Measurements from ENCODE around the gene KLHDC9.

Gene KLHDC9

GRCh38 chr1:161066694-161067093, 31.5 kb upstream of the KLHDC9 start:
- no peak for DNase-seq
- H3K4me3 ChIP-seq (ENCODE audit: insufficient read depth, low read depth, low read length, poor library complexity, severe bottlenecking), result peak overlapping the region; percentile 33

GRCh38 chr1:161068306-161069234, 29.6 kb upstream of the KLHDC9 start:
- peak overlapping the region; percentile 89 for H3K4me3 ChIP-seq (ENCODE audit: insufficient read depth, low read depth, low read length, poor library complexity, severe bottlenecking)
- peak; percentile 77 to 80 (median 79) for DNase-seq
- H3K4me1 ChIP-seq (ENCODE audit: control insufficient read depth, insufficient read depth, low read length, poor library complexity, severe bottlenecking), result peaks cover 58% of the 10 kb centered on the region
- peak overlapping the region; percentile 94 for H3K27ac ChIP-seq (ENCODE audit: insufficient read depth, low read length, poor library complexity, severe bottlenecking)
- no peaks in the 10 kb centered on the region for H3K9me3 ChIP-seq (ENCODE audit: control insufficient read depth, low read length)
- no peaks in the 10 kb centered on the region for H3K27me3 ChIP-seq (replicated peaks; ENCODE audit: control insufficient read depth, insufficient read depth, low read length, poor library complexity, severe bottlenecking)
- peaks cover 4% of the 10 kb centered on the region for H3K36me3 ChIP-seq (ENCODE audit: control insufficient read depth, insufficient read depth, low read length)

More at GRCh38 chr1:161066694-161067093, 31.5 kb upstream of the KLHDC9 start:
- peaks cover 4% of the 10 kb centered on the region for H3K36me3 ChIP-seq (ENCODE audit: control insufficient read depth, insufficient read depth, low read length)
- peaks cover 58% of the 10 kb centered on the region for H3K4me1 ChIP-seq (ENCODE audit: control insufficient read depth, insufficient read depth, low read length, poor library complexity, severe bottlenecking)
- peak overlapping the region; percentile 94 for H3K27ac ChIP-seq (ENCODE audit: insufficient read depth, low read length, poor library complexity, severe bottlenecking)
- H3K27me3 ChIP-seq (replicated peaks; ENCODE audit: control insufficient read depth, insufficient read depth, low read length, poor library complexity, severe bottlenecking), result no peaks in the 10 kb centered on the region
- H3K9me3 ChIP-seq (ENCODE audit: control insufficient read depth, low read length), result no peaks in the 10 kb centered on the region

GRCh38 chr1:161069241-161069640, 28.9 kb upstream of the KLHDC9 start:
- Histone ChIP-seq H3K4me1 (ENCODE audit: control insufficient read depth, insufficient read depth, low read length, poor library complexity, severe bottlenecking) (peaks cover 53% of the 10 kb centered on the region), H3K9me3 (ENCODE audit: control insufficient read depth, low read length) (no peaks in the 10 kb centered on the region), H3K27me3 (replicated peaks; ENCODE audit: control insufficient read depth, insufficient read depth, low read length, poor library complexity, severe bottlenecking) (no peaks in the 10 kb centered on the region), H3K36me3 (ENCODE audit: control insufficient read depth, insufficient read depth, low read length) (peaks cover 4% of the 10 kb centered on the region), H3K27ac (ENCODE audit: insufficient read depth, low read length, poor library complexity, severe bottlenecking) (peak overlapping the region; percentile 94), H3K4me3 (ENCODE audit: insufficient read depth, low read depth, low read length, poor library complexity, severe bottlenecking) (peak overlapping the region; percentile 89)
- DNase-seq, result no peak

- H3K4me1 ChIP-seq (ENCODE audit: control insufficient read depth, insufficient read depth, low read length, poor library complexity, severe bottlenecking), result peaks cover 48% of the 10 kb centered on the region
- peak within 1 kb of the TSS; percentile 94 for H3K27ac ChIP-seq (ENCODE audit: insufficient read depth, low read length, poor library complexity, severe bottlenecking)
- H3K27me3 ChIP-seq (replicated peaks; ENCODE audit: control insufficient read depth, insufficient read depth, low read length, poor library complexity, severe bottlenecking), result no peaks in the 10 kb centered on the region
- H3K9me3 ChIP-seq (ENCODE audit: control insufficient read depth, low read length), result no peaks in the 10 kb centered on the region
- H3K4me3 ChIP-seq (ENCODE audit: insufficient read depth, low read depth, low read length, poor library complexity, severe bottlenecking), result peak within 1 kb of the TSS; percentile 89
- peaks cover 4% of the 10 kb centered on the region for H3K36me3 ChIP-seq (ENCODE audit: control insufficient read depth, insufficient read depth, low read length)
- DNase-seq, result peak; percentile 73 to 77 (median 76)
Observed at GRCh38 chr1:161069731-161070270, 28.4 kb upstream of the KLHDC9 start, which contains the start of gene ARHGAP30. TSS of gene ARHGAP30 (minus strand) at chr1:161069891. CDS start at chr1:161069624, 267 bp downstream.

- H3K27ac ChIP-seq (ENCODE audit: insufficient read depth, low read length, poor library complexity, severe bottlenecking), result no peak overlapping the region
Observed at GRCh38 chr1:161070761-161071160, 27.4 kb upstream of the KLHDC9 start.

GRCh38 chr1:161071886-161072371, 26.2 kb upstream of the KLHDC9 start:
- DNase-seq, result peak in 2 of 3 donors; percentile 9 to 22
- no peak overlapping the region for H3K27ac ChIP-seq (ENCODE audit: insufficient read depth, low read length, poor library complexity, severe bottlenecking)
- H3K4me3 ChIP-seq (ENCODE audit: insufficient read depth, low read depth, low read length, poor library complexity, severe bottlenecking), result no peak overlapping the region
- peaks cover 31% of the 10 kb centered on the region for H3K4me1 ChIP-seq (ENCODE audit: control insufficient read depth, insufficient read depth, low read length, poor library complexity, severe bottlenecking)
- H3K27me3 ChIP-seq (replicated peaks; ENCODE audit: control insufficient read depth, insufficient read depth, low read length, poor library complexity, severe bottlenecking), result no peaks in the 10 kb centered on the region
- H3K36me3 ChIP-seq (ENCODE audit: control insufficient read depth, insufficient read depth, low read length), result no peaks in the 10 kb centered on the region
- H3K9me3 ChIP-seq (ENCODE audit: control insufficient read depth, low read length), result no peaks in the 10 kb centered on the region

More at GRCh38 chr1:161070761-161071160, 27.4 kb upstream of the KLHDC9 start:
- DNase-seq, result no peak
- Histone ChIP-seq H3K9me3 (ENCODE audit: control insufficient read depth, low read length) (no peaks in the 10 kb centered on the region), H3K27me3 (replicated peaks; ENCODE audit: control insufficient read depth, insufficient read depth, low read length, poor library complexity, severe bottlenecking) (no peaks in the 10 kb centered on the region), H3K4me3 (ENCODE audit: insufficient read depth, low read depth, low read length, poor library complexity, severe bottlenecking) (no peak overlapping the region), H3K36me3 (ENCODE audit: control insufficient read depth, insufficient read depth, low read length) (peaks cover 4% of the 10 kb centered on the region), H3K4me1 (ENCODE audit: control insufficient read depth, insufficient read depth, low read length, poor library complexity, severe bottlenecking) (peaks cover 42% of the 10 kb centered on the region)

GRCh38 chr1:161072751-161073449, 25.3 kb upstream of the KLHDC9 start:
- H3K27me3 ChIP-seq (replicated peaks; ENCODE audit: control insufficient read depth, insufficient read depth, low read length, poor library complexity, severe bottlenecking), result no peaks in the 10 kb centered on the region
- H3K4me3 ChIP-seq (ENCODE audit: insufficient read depth, low read depth, low read length, poor library complexity, severe bottlenecking), result no peak overlapping the region
- DNase-seq, result no peak
- no peaks in the 10 kb centered on the region for H3K36me3 ChIP-seq (ENCODE audit: control insufficient read depth, insufficient read depth, low read length)
- H3K9me3 ChIP-seq (ENCODE audit: control insufficient read depth, low read length), result no peaks in the 10 kb centered on the region
- H3K27ac ChIP-seq (ENCODE audit: insufficient read depth, low read length, poor library complexity, severe bottlenecking), result no peak overlapping the region
- peaks cover 22% of the 10 kb centered on the region for H3K4me1 ChIP-seq (ENCODE audit: control insufficient read depth, insufficient read depth, low read length, poor library complexity, severe bottlenecking)

GRCh38 chr1:161073474-161074121, 24.6 kb upstream of the KLHDC9 start:
- no peak for DNase-seq
- H3K36me3 ChIP-seq (ENCODE audit: control insufficient read depth, insufficient read depth, low read length), result no peaks in the 10 kb centered on the region
- H3K4me1 ChIP-seq (ENCODE audit: control insufficient read depth, insufficient read depth, low read length, poor library complexity, severe bottlenecking), result peaks cover 18% of the 10 kb centered on the region
- H3K9me3 ChIP-seq (ENCODE audit: control insufficient read depth, low read length), result no peaks in the 10 kb centered on the region
- no peaks in the 10 kb centered on the region for H3K27me3 ChIP-seq (replicated peaks; ENCODE audit: control insufficient read depth, insufficient read depth, low read length, poor library complexity, severe bottlenecking)
- no peak overlapping the region for H3K4me3 ChIP-seq (ENCODE audit: insufficient read depth, low read depth, low read length, poor library complexity, severe bottlenecking)
- H3K27ac ChIP-seq (ENCODE audit: insufficient read depth, low read length, poor library complexity, severe bottlenecking), result no peak overlapping the region

GRCh38 chr1:161074676-161075368, 23.3 kb upstream of the KLHDC9 start:
- Histone ChIP-seq H3K4me1 (ENCODE audit: control insufficient read depth, insufficient read depth, low read length, poor library complexity, severe bottlenecking) (peaks cover 15% of the 10 kb centered on the region), H3K27ac (ENCODE audit: insufficient read depth, low read length, poor library complexity, severe bottlenecking) (no peak overlapping the region)

More at GRCh38 chr1:161074676-161075368, 23.3 kb upstream of the KLHDC9 start:
- no peak overlapping the region for H3K4me3 ChIP-seq (ENCODE audit: insufficient read depth, low read depth, low read length, poor library complexity, severe bottlenecking)
- H3K36me3 ChIP-seq (ENCODE audit: control insufficient read depth, insufficient read depth, low read length), result no peaks in the 10 kb centered on the region
- no peak for DNase-seq
- H3K9me3 ChIP-seq (ENCODE audit: control insufficient read depth, low read length), result no peaks in the 10 kb centered on the region
- H3K27me3 ChIP-seq (replicated peaks; ENCODE audit: control insufficient read depth, insufficient read depth, low read length, poor library complexity, severe bottlenecking), result no peaks in the 10 kb centered on the region

Measured in effector memory CD4-positive, alpha-beta T cell (primary cell).